GM19239 (cell line): ENCODE data around the gene HMGN1.

Source experiments
- DNase-seq: peaks from one replicate; pipeline ENCODE4 v3.0.0; 2011; ENCODE audit warnings: low spot score; ENCODE audit not compliant: insufficient read length
- FAIRE-seq: peaks from 2 replicates; lab custom pipeline; 2011; peaks lifted over from hg19 to GRCh38; lab: Jason Lieb, UNC

The HMGN1 gene

DNA sequence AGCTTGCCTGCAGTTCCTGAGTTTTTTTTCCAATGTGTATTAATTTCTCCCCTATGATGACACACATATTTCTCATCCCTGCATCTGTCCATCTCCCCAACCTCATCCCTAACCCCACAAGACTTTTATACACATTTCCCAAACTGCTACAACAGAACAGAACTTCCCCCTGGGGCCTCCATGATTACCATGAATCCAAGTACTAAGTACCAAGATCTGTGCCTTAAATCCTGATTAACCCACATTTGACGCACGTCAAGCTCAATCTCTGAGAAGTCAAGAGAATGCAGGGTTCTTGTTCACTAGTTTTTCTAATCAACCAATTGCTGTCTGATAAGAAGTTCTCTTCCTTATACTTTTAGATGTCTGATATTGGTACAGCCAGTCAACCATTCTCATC lies 9.7 kb downstream of the HMGN1 start:
- DNase-seq, result no peak
- no peak for FAIRE-seq

GRCh38 chr21:39336457-39337008 lies 12.4 kb downstream of the HMGN1 start:
- FAIRE-seq, result no peak

DNA sequence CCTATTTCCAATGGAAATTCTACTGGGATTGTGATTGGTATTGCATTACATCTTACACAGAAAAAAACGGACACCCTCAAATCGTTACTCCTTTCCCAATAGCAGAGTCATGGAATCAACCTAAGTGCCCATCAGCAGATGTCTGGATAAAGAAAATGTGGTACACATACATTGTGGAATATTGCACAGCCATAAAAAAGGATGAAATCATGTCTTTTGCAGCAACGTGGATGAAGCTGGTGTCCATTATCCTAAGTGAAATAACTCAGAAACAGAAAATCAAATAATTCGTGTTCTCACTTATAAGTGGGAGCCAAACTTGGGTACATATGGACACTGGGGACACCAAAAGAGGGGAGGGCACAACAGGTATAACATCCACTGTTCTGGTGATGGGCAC lies 14.3 kb downstream of the HMGN1 start:
- DNase-seq (no peak), FAIRE-seq (no peak)

More at GRCh38 chr21:39336457-39337008, 12.4 kb downstream of the HMGN1 start:
- no peak for DNase-seq

GRCh38 chr21:39332175-39332574 lies 16.7 kb downstream of the HMGN1 start:
- no peak for FAIRE-seq
- DNase-seq, result no peak

DNA sequence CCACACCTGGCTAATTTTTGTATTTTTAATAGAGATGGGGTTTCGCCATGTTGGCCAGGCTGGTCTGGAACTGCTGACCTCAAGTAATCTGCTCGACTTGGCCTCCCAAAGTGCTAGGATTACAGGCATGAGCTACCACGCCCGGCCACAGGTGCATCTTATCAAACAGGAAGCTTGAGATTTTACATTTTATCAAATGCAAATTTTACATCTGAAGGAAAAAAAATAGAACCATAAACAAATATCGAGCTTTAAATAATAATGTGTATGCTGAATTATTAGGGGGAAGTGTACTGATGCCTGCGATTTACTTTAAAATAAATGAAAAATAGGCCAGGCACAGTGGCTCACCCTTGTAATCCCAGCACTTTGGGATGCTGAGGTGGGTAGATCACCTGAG lies 18.9 kb downstream of the HMGN1 start:
- DNase-seq (no peak), FAIRE-seq (no peak)

DNA sequence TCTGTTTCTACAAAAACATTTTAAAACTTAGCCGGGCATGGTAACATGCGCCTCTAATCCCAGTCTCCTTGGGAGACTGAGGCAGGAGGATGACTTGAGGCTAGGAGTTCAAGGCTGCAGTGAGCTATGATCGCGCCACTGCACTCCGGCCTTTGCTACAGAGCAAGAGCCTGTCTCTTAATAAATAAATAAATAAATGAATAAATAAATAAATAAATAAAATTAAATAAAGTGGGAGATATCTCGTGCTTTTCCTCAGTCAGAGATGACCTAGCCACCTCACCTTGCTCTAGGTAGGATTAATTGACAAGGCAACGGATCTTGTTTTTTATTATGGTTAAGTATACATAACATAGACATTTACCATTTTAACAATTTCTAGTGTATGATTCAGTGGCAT lies 21.2 kb downstream of the HMGN1 start:
- DNase-seq, result no peak
- no peak for FAIRE-seq

GRCh38 chr21:39326607-39327307 lies 22.1 kb downstream of the HMGN1 start:
- DNase-seq, result no peak

DNA sequence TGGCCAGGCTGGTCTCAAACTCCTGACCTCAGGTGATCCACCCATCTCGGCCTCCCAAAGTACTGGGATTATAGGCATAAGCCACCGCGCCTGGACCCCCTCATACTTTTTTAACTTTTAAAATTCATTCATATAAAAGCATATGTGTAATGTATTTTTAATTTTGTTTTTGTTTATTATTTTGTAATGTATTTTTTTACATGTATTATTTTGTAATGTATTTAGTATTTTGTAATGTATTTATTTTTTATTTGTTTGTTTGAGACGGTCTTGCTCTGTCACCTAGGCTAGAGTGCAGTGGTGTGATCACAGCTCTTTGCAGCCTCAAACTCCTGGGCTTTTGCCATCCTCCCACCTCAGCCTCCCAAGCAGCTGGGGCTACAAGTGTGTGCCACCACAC lies 23.4 kb downstream of the HMGN1 start:
- DNase-seq (no peak), FAIRE-seq (no peak)

More at GRCh38 chr21:39326607-39327307, 22.1 kb downstream of the HMGN1 start:
- FAIRE-seq, result no peak

GRCh38 chr21:39321424-39321823 lies 27.5 kb downstream of the HMGN1 start:
- DNase-seq (no peak), FAIRE-seq (no peak)

- FAIRE-seq (no peak), DNase-seq (no peak)
These were observed 29.0 kb downstream of the HMGN1 start for GRCh38 chr21:39319814-39320332.

GRCh38 chr21:39319251-39319756 lies 29.6 kb downstream of the HMGN1 start:
- DNase-seq (no peak), FAIRE-seq (no peak)

- no peak for FAIRE-seq
These were observed 30.6 kb downstream of the HMGN1 start for GRCh38 chr21:39318091-39318959.

DNA sequence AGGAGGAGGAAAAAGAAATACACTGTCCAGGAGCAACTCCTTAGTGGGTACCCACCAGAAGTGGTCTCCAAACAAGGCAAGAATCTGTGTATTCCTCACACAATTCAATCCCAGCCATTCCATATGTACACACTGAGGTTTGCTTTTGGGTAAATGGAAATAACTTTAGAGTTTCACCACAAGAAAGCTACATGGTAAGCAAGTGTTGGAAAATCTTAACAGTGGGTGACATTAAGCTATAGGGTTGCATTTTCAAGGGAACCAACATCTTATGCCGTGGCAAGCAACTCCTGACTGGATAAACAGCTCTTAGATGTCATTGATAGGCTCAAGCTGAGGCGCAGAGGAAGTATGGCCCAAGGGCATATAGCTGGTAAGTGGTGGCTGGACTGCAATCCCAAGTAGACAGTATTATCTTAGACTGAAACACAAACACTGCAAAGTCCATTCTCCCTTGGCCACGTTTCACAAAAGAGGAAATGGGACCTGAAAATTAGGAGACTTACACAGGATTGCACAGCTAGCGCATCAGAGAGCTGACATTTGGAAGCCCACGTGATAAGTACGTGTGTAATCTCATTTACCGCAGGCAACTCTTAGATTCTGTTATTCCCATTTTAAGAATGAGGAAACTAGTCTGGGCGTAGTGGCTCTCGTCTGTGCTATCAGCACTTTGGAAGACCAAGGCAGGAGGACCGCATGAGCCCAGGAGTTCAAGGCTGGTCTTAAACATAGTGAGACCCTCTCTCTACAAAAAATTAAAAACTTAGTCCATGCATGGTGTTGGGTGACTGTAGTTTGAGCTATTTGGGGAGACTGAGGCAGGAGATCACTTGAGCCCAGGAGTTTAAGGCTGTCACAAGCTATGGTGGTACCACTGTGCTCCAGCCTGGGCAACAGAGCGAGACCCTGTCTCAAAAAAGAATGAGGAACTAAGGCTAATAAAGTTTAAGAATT lies 31.5 kb downstream of the HMGN1 start:
- FAIRE-seq (no peak), DNase-seq (no peak)

More at GRCh38 chr21:39318091-39318959, 30.6 kb downstream of the HMGN1 start:
- no peak for DNase-seq

GRCh38 chr21:39316729-39317128 lies 32.2 kb downstream of the HMGN1 start:
- DNase-seq (no peak), FAIRE-seq (no peak)

- FAIRE-seq (no peak), DNase-seq (no peak)
These were observed 33.1 kb downstream of the HMGN1 start for GRCh38 chr21:39315603-39316445.

DNA sequence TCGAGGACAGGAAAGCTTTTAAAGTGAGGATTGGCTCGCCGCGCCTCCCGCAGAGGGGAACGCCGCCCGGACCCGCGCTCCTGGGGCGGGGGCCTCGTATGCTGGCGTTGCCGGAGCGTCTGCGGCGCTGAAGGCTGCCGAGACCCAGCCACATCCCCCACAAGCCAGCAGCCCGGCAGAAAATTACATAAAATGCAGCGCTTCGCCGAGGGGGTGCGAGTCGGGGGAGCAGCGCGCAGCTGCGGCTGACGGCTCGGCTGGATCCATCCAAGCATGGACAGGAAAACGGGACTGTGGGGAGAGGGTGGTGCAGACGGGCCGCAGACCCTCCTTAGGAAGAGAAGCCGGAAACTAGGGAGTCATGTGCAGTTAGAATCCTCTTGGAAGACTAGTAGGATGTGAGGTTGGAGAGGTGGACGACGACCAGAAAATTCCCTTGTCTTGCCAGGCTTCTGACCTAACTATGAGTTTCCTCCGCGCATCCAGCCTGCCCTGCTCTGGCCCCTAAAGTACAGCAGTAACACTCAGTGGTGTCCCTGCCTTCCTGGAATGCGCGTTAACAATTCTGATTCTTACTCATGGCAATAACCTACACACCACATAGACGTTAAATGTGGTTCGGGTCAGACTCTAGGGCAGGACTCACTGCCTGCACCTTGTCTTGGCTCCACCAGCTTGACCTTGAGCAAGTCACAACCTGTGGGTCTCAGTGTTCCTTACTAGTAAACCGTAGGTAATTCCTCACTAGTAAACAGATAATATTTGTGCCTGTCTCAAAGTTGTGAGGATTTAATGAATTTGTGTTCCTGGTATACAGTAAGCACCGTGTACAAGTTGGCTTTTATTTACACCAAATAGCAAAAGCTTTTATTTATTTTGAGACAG lies 34.5 kb downstream of the HMGN1 start:
- DNase-seq (peak; percentile 23), FAIRE-seq (peak; percentile 68)

GRCh38 chr21:39313571-39314142 lies 35.2 kb downstream of the HMGN1 start, which contains the start of gene BRWD1:
TSS of gene BRWD1 (minus strand) at chr21:39313632. CDS start at chr21:39313491, 141 bp downstream.
- DNase-seq, result peak; percentile 78
- no peak for FAIRE-seq
